HL-60 (cell line): ENCODE data around the gene TMEM94.

ENCODE experiments used
- DNase-seq, 2 experiments: peaks; one replicate each; pipeline ENCODE4 v3.0.0-alpha.2; 2010 to 2020; ENCODE audit warnings: low read depth in 1 of 2, low spot score in 1 of 2
- H3K27ac ChIP-seq: fragments of 250-450 bp; sonication (Bioruptor Pico); replicated peaks from 2 replicates; pipeline ENCODE4 v1.5.1; 2020; ENCODE audit warnings: mild to moderate bottlenecking, moderate library complexity
- H3K27me3 ChIP-seq: fragments of 250-450 bp; sonication (Bioruptor Pico); 2 replicates; pipeline ENCODE4 v1.5.1; 2021; ENCODE audit warnings: mild to moderate bottlenecking, moderate library complexity; ENCODE audit not compliant: insufficient read depth, poor library complexity, severe bottlenecking
- H3K4me3 ChIP-seq: replicated peaks from 2 replicates; pipeline ENCODE4 v1.5.1; 2011; ENCODE audit warnings: mild to moderate bottlenecking, control low read depth, low read length; ENCODE audit not compliant: insufficient read depth
- CTCF ChIP-seq: IDR thresholded peaks from one replicate; pipeline ENCODE4 v1.5.1; 2011; ENCODE audit warnings: low read length, control low read depth, inconsistent platforms; ENCODE audit not compliant: insufficient read depth
- GABPA ChIP-seq: IDR thresholded peaks from 2 replicates; pipeline ENCODE4 v1.6.1; 2012; ENCODE audit warnings: low read depth
- POLR2AphosphoS5 ChIP-seq: IDR thresholded peaks from 2 replicates; pipeline ENCODE4 v1.6.1; 2012; ENCODE audit warnings: low read depth
- REST ChIP-seq: IDR thresholded peaks from 2 replicates; pipeline ENCODE4 v1.6.1; 2012; ENCODE audit warnings: low read depth; ENCODE audit not compliant: insufficient replicate concordance
- SPI1 ChIP-seq: IDR thresholded peaks from 2 replicates; pipeline ENCODE4 v1.6.1; 2012; ENCODE audit warnings: low read depth, mild to moderate bottlenecking, borderline replicate concordance

TMEM94 gene

GRCh38 chr17:75535871-75536270 is 79.4 kb downstream of the TMEM94 start:
- TF ChIP-seq GABPA (no peak), POLR2AphosphoS5 (no peak), REST (no peak), CTCF (no peak)
- DNase-seq: no peak
- H3K27me3 ChIP-seq: no peaks in the 10 kb centered on the region
- H3K27ac ChIP-seq: no peak overlapping the region
- no peak overlapping the region for H3K4me3 ChIP-seq

GRCh38 chr17:75536366-75536765 is 79.9 kb downstream of the TMEM94 start:
- Histone ChIP-seq H3K27me3 (no peaks in the 10 kb centered on the region), H3K4me3 (no peak overlapping the region), H3K27ac (no peak overlapping the region)
- DNase-seq: no peak
- TF ChIP-seq POLR2AphosphoS5: no peak
- no peak for TF ChIP-seq GABPA
- no peak for TF ChIP-seq CTCF
- TF ChIP-seq REST: no peak
- TF ChIP-seq SPI1: no peak

GRCh38 chr17:75539967-75540729 is 83.7 kb downstream of the TMEM94 start:
- no peak for DNase-seq
- TF ChIP-seq CTCF: no peak
- TF ChIP-seq REST: no peak
- TF ChIP-seq GABPA: no peak
- no peak for TF ChIP-seq POLR2AphosphoS5
- TF ChIP-seq SPI1: no peak
- Histone ChIP-seq H3K27me3 (no peaks in the 10 kb centered on the region), H3K4me3 (no peak overlapping the region), H3K27ac (no peak overlapping the region)
